ENCODE results near the gene MGAT4A.

DNA sequence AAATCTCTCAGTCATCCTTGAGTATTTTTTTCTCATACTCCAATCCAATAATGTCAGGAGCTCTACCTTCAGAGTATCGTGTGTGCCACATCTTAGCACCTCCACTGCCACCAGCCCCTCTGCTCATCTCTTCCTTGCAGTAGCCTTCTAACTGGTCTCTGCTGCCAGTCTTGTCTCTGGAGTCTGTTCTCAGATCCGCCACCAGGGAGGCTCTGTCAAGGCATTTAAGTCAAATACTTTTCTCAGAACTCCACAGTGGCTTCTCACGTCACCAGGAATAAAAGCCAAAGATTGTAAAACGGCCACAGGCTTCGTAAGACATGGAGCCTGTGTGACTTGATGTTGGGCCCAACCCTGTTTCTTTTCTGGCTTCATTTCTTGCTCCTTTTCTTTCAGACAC is 115.5 kb downstream of the MGAT4A start:
- TF ChIP-seq, protein P1, sequence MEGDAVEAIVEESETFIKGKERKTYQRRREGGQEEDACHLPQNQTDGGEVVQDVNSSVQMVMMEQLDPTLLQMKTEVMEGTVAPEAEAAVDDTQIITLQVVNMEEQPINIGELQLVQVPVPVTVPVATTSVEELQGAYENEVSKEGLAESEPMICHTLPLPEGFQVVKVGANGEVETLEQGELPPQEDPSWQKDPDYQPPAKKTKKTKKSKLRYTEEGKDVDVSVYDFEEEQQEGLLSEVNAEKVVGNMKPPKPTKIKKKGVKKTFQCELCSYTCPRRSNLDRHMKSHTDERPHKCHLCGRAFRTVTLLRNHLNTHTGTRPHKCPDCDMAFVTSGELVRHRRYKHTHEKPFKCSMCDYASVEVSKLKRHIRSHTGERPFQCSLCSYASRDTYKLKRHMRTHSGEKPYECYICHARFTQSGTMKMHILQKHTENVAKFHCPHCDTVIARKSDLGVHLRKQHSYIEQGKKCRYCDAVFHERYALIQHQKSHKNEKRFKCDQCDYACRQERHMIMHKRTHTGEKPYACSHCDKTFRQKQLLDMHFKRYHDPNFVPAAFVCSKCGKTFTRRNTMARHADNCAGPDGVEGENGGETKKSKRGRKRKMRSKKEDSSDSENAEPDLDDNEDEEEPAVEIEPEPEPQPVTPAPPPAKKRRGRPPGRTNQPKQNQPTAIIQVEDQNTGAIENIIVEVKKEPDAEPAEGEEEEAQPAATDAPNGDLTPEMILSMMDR (IDR thresholded peaks at IDR 0.05) = no peak
- TF ChIP-seq POLR2A (IDR thresholded peaks at IDR 0.05) (no peak), POLR2AphosphoS5 (IDR thresholded peaks at IDR 0.05) (no peak)

All from suprapubic skin (tissue), 4 donors.